Osteocyte (in vitro differentiated cells): ENCODE measurements around the gene ASTN2. TPM values are rescaled to one million over a fixed set of nuclear protein-coding genes. Genes with fewer than 3 reads are reported as not detected.

Experiments used
- DNase-seq: peaks from one replicate; pipeline ENCODE4 v3.0.0; 2021; ENCODE audit warnings: mixed read lengths; ENCODE audit not compliant: unreplicated experiment; ENCODE audit errors: extremely low spot score
- H3K27ac Mint-ChIP-seq: one replicate; pipeline ENCODE4 v1.8.0; 2021; ENCODE audit warnings: mild to moderate bottlenecking, mixed read lengths; ENCODE audit not compliant: unreplicated experiment
- H3K27me3 Mint-ChIP-seq: one replicate; pipeline ENCODE4 v1.8.0; 2021; ENCODE audit warnings: mixed read lengths; ENCODE audit not compliant: unreplicated experiment
- H3K36me3 Mint-ChIP-seq: one replicate; pipeline ENCODE4 v1.8.0; 2021; ENCODE audit warnings: mixed read lengths; ENCODE audit not compliant: unreplicated experiment
- H3K4me1 Mint-ChIP-seq: one replicate; pipeline ENCODE4 v1.8.0; 2021; ENCODE audit warnings: mixed read lengths; ENCODE audit not compliant: unreplicated experiment
- H3K4me3 Mint-ChIP-seq: one replicate; pipeline ENCODE4 v1.8.0; 2021; ENCODE audit warnings: mild to moderate bottlenecking, moderate library complexity, mixed read lengths; ENCODE audit not compliant: unreplicated experiment
- H3K9me3 Mint-ChIP-seq: one replicate; pipeline ENCODE4 v1.8.0; 2021; ENCODE audit warnings: mixed read lengths; ENCODE audit not compliant: unreplicated experiment
- total RNA-seq: library from RNA; stranded (reverse); gene quantifications from 2 replicates; pipeline ENCODE4 v1.2.1, GENCODE V29; 2021
- TF ChIP-seq, protein P1 (sequence below): fragments of 200-600 bp; sonication (generic); IDR thresholded peaks from 2 replicates; pipeline ENCODE4 v1.5.0; 2021; ENCODE audit warnings: antibody characterized with exemption, mild to moderate bottlenecking, moderate library complexity

ASTN2 gene
- total RNA-seq, 1 donor from 2014 or later, result 2.3 TPM

DNA sequence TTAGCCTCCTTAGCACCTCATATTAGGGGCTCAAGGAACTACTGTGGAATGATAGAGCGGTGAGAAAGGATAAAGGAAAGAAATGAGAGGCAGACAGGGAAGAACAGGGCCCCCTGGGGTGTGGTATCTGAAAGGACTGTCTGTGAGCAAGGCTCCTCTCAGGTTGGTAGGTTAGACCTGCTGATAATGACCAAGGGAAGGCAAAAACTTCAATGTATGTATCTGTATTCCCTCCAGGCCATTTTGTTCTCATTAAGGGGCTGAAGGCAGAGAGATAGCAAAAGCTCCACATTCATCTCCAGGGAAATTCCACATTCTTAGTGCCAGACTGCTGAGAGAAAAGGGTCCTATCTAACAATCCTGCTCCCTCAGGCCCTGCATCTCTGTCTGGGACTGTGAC is 699.1 kb downstream of the ASTN2 start:
- Mint-ChIP-seq H3K9me3 (peaks cover 5% of the 10 kb centered on the region), H3K4me3 (no peak overlapping the region), H3K36me3 (no peaks in the 10 kb centered on the region), H3K27me3 (no peaks in the 10 kb centered on the region), H3K4me1 (peaks cover 13% of the 10 kb centered on the region), H3K27ac (no peak overlapping the region)
- TF ChIP-seq, protein P1, sequence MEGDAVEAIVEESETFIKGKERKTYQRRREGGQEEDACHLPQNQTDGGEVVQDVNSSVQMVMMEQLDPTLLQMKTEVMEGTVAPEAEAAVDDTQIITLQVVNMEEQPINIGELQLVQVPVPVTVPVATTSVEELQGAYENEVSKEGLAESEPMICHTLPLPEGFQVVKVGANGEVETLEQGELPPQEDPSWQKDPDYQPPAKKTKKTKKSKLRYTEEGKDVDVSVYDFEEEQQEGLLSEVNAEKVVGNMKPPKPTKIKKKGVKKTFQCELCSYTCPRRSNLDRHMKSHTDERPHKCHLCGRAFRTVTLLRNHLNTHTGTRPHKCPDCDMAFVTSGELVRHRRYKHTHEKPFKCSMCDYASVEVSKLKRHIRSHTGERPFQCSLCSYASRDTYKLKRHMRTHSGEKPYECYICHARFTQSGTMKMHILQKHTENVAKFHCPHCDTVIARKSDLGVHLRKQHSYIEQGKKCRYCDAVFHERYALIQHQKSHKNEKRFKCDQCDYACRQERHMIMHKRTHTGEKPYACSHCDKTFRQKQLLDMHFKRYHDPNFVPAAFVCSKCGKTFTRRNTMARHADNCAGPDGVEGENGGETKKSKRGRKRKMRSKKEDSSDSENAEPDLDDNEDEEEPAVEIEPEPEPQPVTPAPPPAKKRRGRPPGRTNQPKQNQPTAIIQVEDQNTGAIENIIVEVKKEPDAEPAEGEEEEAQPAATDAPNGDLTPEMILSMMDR, result no peak
- no peak for DNase-seq

DNA sequence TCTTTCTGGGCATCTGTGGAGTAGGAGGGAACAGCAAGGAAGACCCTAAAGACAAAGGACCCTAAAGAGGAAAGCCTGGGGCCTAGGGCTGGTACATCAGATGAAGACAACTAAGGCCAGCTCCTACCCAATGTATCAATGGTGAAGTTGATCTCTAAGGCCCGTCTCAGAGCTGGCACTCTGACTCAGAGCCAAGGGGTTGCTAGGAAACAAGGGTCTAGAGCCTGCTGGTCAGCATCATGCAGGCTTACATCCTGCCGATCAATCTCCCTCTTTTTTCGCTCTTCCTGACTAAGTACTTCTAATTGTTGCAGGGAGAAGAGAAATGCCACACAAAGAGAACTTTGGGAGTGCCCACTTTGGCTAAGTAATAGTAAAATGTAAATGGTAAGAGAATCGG is 701.6 kb downstream of the ASTN2 start:
- H3K27ac Mint-ChIP-seq, result no peak overlapping the region
- H3K36me3 Mint-ChIP-seq, result no peaks in the 10 kb centered on the region
- no peaks in the 10 kb centered on the region for H3K27me3 Mint-ChIP-seq
- no peak overlapping the region for H3K4me3 Mint-ChIP-seq
- TF ChIP-seq, protein P1, result no peak
- no peaks in the 10 kb centered on the region for H3K9me3 Mint-ChIP-seq
- no peak for DNase-seq
- H3K4me1 Mint-ChIP-seq, result peaks cover 13% of the 10 kb centered on the region

GRCh38 chr9:116712781-116713180 is 702.1 kb downstream of the ASTN2 start:
- peaks cover 9% of the 10 kb centered on the region for H3K4me1 Mint-ChIP-seq
- TF ChIP-seq, protein P1, result no peak
- H3K27me3 Mint-ChIP-seq, result no peaks in the 10 kb centered on the region
- no peak overlapping the region for H3K27ac Mint-ChIP-seq
- no peaks in the 10 kb centered on the region for H3K36me3 Mint-ChIP-seq
- no peak for DNase-seq
- H3K4me3 Mint-ChIP-seq, result no peak overlapping the region
- H3K9me3 Mint-ChIP-seq, result no peaks in the 10 kb centered on the region

DNA sequence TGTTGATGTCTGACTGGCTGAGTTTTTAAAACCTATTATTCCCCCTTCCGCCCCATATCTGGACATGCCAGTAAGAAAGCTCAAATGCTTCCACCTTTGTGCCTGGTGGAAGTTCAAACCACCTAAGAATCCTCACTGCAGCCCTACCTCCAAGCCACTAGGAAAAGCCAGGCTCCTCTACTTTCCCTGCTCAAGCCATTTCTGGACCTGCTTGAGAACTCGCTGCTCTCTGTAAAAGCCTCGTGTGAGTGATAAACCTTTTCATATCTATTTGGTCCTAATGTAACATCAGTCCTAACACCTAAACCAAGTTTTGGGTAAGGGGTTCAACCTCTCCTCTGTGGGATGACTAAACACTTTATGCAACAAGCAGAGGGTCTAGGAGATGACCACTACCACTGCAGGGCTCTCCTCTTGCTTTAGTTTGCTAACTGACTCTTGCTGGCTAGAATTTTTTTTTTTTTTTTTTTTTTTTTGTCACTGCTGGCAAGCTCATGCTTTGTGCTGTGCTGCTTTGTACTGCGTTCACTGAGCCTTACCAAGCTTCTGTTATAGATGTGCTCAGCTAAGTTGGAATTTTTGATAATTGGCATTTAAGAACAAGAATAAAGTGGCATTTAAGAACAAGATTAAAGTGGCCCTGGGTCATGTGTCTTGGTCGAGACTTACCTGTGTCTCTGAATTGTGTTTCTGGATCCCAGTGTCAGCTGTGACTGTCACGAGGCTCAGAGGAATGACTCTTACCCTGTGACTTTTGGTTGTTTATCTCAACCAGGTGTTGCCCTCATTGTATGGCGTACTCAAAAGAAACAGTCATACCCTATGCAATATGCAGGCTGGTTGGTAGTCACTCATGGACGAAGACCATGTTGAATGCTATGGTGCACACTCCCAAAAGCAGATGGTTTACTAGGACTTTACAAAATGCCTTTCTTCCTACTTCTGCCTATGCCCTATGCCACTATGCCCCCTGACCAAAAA is 708.3 kb downstream of the ASTN2 start:
- DNase-seq, result no peak
- Mint-ChIP-seq H3K27ac (peak overlapping the region; percentile 47), H3K4me3 (no peak overlapping the region), H3K9me3 (peaks cover 7% of the 10 kb centered on the region), H3K36me3 (peaks cover 11% of the 10 kb centered on the region), H3K4me1 (peaks cover 9% of the 10 kb centered on the region), H3K27me3 (no peaks in the 10 kb centered on the region)
- TF ChIP-seq, protein P1, result no peak

DNA sequence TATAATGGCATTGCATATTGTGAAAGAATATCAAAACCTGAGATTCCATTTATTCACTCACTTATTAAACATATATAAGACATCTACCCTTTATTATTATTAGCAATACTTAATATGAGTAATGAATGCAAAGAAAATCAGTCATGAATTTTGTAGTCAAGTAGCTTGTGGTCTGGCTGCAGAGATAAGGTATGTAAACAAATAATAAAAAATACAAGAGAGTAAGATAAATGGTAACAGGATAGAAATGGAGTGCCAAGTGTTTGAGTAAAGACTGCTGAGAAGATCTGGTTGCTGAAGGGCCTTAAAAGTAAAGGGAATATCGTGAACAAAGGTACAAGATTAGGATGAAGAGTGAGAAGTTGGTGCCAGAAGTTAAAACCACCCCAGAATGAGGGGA is 709.3 kb downstream of the ASTN2 start:
- H3K27ac Mint-ChIP-seq, result no peak overlapping the region
- H3K9me3 Mint-ChIP-seq, result peaks cover 7% of the 10 kb centered on the region
- no peak overlapping the region for H3K4me3 Mint-ChIP-seq
- TF ChIP-seq, protein P1, result no peak
- DNase-seq, result no peak
- peaks cover 19% of the 10 kb centered on the region for H3K36me3 Mint-ChIP-seq
- H3K4me1 Mint-ChIP-seq, result peaks cover 14% of the 10 kb centered on the region
- no peaks in the 10 kb centered on the region for H3K27me3 Mint-ChIP-seq
